ENCODE measurements around the gene STARD7.

Gene STARD7

GRCh38 chr2:96218508-96219131 lies 10.0 kb upstream of the STARD7 start:
- H3K4me3 ChIP-seq (ENCODE audit: low read length), result no peak overlapping the region
- no peaks in the 10 kb centered on the region for H3K9me2 ChIP-seq (replicated peaks; ENCODE audit: insufficient read depth, low read length)
- TF ChIP-seq, protein P1, sequence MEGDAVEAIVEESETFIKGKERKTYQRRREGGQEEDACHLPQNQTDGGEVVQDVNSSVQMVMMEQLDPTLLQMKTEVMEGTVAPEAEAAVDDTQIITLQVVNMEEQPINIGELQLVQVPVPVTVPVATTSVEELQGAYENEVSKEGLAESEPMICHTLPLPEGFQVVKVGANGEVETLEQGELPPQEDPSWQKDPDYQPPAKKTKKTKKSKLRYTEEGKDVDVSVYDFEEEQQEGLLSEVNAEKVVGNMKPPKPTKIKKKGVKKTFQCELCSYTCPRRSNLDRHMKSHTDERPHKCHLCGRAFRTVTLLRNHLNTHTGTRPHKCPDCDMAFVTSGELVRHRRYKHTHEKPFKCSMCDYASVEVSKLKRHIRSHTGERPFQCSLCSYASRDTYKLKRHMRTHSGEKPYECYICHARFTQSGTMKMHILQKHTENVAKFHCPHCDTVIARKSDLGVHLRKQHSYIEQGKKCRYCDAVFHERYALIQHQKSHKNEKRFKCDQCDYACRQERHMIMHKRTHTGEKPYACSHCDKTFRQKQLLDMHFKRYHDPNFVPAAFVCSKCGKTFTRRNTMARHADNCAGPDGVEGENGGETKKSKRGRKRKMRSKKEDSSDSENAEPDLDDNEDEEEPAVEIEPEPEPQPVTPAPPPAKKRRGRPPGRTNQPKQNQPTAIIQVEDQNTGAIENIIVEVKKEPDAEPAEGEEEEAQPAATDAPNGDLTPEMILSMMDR (IDR thresholded peaks at IDR 0.05; ENCODE audit: low read length), result no peak
- no peak for TF ChIP-seq EZH2 (optimal IDR thresholded peaks at IDR 0.05; ENCODE audit: low read depth, low read length)
- no peak for TF ChIP-seq EZH2phosphoT487 (IDR thresholded peaks at IDR 0.05; ENCODE audit: low read length)
- H3K9ac ChIP-seq (ENCODE audit: low read length), result no peak overlapping the region
- H3K9me3 ChIP-seq (replicated peaks; ENCODE audit: insufficient read depth, low read length), result no peaks in the 10 kb centered on the region
- H3K36me3 ChIP-seq (replicated peaks; ENCODE audit: insufficient read depth, low read length), result no peaks in the 10 kb centered on the region
- H3K4me2 ChIP-seq (ENCODE audit: low read depth, low read length), result no peak overlapping the region
- no peak for DNase-seq
- H4K20me1 ChIP-seq (ENCODE audit: insufficient read depth, low read length), result no peaks in the 10 kb centered on the region
- H3K27ac ChIP-seq (ENCODE audit: low read length), result no peak overlapping the region
- peaks cover 7% of the 10 kb centered on the region; the same call in 1 of the 2 replicates for H3K79me2 ChIP-seq (ENCODE audit: low read length)
- H3K4me1 ChIP-seq (ENCODE audit: low read length), result no peaks in the 10 kb centered on the region
- H3F3A ChIP-seq (ENCODE audit: insufficient read depth, low read length), result no peaks in the 10 kb centered on the region
- H3K27me3 ChIP-seq (replicated peaks; ENCODE audit: insufficient read depth, low read length), result no peaks in the 10 kb centered on the region
- no peak overlapping the region for H2AFZ ChIP-seq (ENCODE audit: low read length)

GRCh38 chr2:96214554-96214953 lies 5.9 kb upstream of the STARD7 start:
- no peaks in the 10 kb centered on the region for H3K4me1 ChIP-seq (ENCODE audit: low read length)
- no peak overlapping the region for H3K4me2 ChIP-seq (ENCODE audit: low read depth, low read length)
- DNase-seq, result no peak
- H2AFZ ChIP-seq (ENCODE audit: low read length), result no peak overlapping the region
- H3F3A ChIP-seq (ENCODE audit: insufficient read depth, low read length), result no peaks in the 10 kb centered on the region
- peaks cover 17% of the 10 kb centered on the region for H3K79me2 ChIP-seq (ENCODE audit: low read length)
- H3K9ac ChIP-seq (ENCODE audit: low read length), result no peak overlapping the region
- no peaks in the 10 kb centered on the region for H3K36me3 ChIP-seq (replicated peaks; ENCODE audit: insufficient read depth, low read length)
- H3K27ac ChIP-seq (ENCODE audit: low read length), result no peak overlapping the region
- TF ChIP-seq, protein P1 (IDR thresholded peaks at IDR 0.05; ENCODE audit: low read length), result no peak
- no peak for TF ChIP-seq EZH2phosphoT487 (IDR thresholded peaks at IDR 0.05; ENCODE audit: low read length)
- no peak for TF ChIP-seq EZH2 (optimal IDR thresholded peaks at IDR 0.05; ENCODE audit: low read depth, low read length)
- no peaks in the 10 kb centered on the region for H4K20me1 ChIP-seq (ENCODE audit: insufficient read depth, low read length)
- no peaks in the 10 kb centered on the region for H3K9me3 ChIP-seq (replicated peaks; ENCODE audit: insufficient read depth, low read length)
- no peaks in the 10 kb centered on the region for H3K9me2 ChIP-seq (replicated peaks; ENCODE audit: insufficient read depth, low read length)
- no peak overlapping the region for H3K4me3 ChIP-seq (ENCODE audit: low read length)
- no peaks in the 10 kb centered on the region for H3K27me3 ChIP-seq (replicated peaks; ENCODE audit: insufficient read depth, low read length)

- Histone ChIP-seq H3K4me3 (ENCODE audit: low read length) (no peak overlapping the region), H3K36me3 (replicated peaks; ENCODE audit: insufficient read depth, low read length) (no peaks in the 10 kb centered on the region), H3K9me3 (replicated peaks; ENCODE audit: insufficient read depth, low read length) (no peaks in the 10 kb centered on the region), H4K20me1 (ENCODE audit: insufficient read depth, low read length) (no peaks in the 10 kb centered on the region), H3K79me2 (ENCODE audit: low read length) (peaks cover 23% of the 10 kb centered on the region), H3K4me2 (ENCODE audit: low read depth, low read length) (no peak overlapping the region), H3K9ac (ENCODE audit: low read length) (no peak overlapping the region), H3F3A (ENCODE audit: insufficient read depth, low read length) (peaks cover 2% of the 10 kb centered on the region; the same call in 1 of the 2 replicates), H2AFZ (ENCODE audit: low read length) (no peak overlapping the region), H3K27me3 (replicated peaks; ENCODE audit: insufficient read depth, low read length) (no peaks in the 10 kb centered on the region), H3K9me2 (replicated peaks; ENCODE audit: insufficient read depth, low read length) (no peaks in the 10 kb centered on the region), H3K4me1 (ENCODE audit: low read length) (no peaks in the 10 kb centered on the region), H3K27ac (ENCODE audit: low read length) (no peak overlapping the region)
- no peak for TF ChIP-seq EZH2phosphoT487 (IDR thresholded peaks at IDR 0.05; ENCODE audit: low read length)
- no peak for TF ChIP-seq EZH2 (optimal IDR thresholded peaks at IDR 0.05; ENCODE audit: low read depth, low read length)
- TF ChIP-seq, protein P1 (IDR thresholded peaks at IDR 0.05; ENCODE audit: low read length), result no peak
- no peak for DNase-seq
Measured at GRCh38 chr2:96213379-96213778, 4.8 kb upstream of the STARD7 start.

Data from MM.1S (cell line).